HepG2 (cell line): ENCODE measurements around the gene SLC17A9. TPM values are rescaled to one million over a fixed set of nuclear protein-coding genes. Genes with fewer than 3 reads are reported as not detected.

ENCODE experiments used
- DZIP1 ChIP-seq: sonication (generic); formaldehyde crosslinking; IDR thresholded peaks from 2 replicates; pipeline ENCODE4 v1.5.0; 2020; ENCODE audit warnings: mild to moderate bottlenecking, missing genetic modification reagents
- ELF3 ChIP-seq: IDR thresholded peaks from 2 replicates; pipeline ENCODE4 v1.6.1; 2016; ENCODE audit warnings: missing genetic modification reagents, missing compliant biosample characterization
- MTF1 ChIP-seq: sonication (generic); formaldehyde crosslinking; IDR thresholded peaks from 2 replicates; pipeline ENCODE4 v1.5.0; 2020; ENCODE audit warnings: missing genetic modification reagents
- PRDM4 ChIP-seq: sonication (generic); formaldehyde crosslinking; IDR thresholded peaks from 2 replicates; pipeline ENCODE4 v1.9.0; 2021; ENCODE audit warnings: missing genetic modification reagents, borderline replicate concordance
- PRPF4 ChIP-seq: fragments of 200-400 bp; formaldehyde crosslinking; IDR thresholded peaks from 2 replicates; pipeline ENCODE4 v1.6.1; 2016; ENCODE audit warnings: low read length, low read depth; ENCODE audit not compliant: poor library complexity, severe bottlenecking
- ZNF224 ChIP-seq: sonication (generic); formaldehyde crosslinking; IDR thresholded peaks from 2 replicates; pipeline ENCODE4 v1.5.0; 2020; ENCODE audit warnings: mild to moderate bottlenecking, missing genetic modification reagents
- ZNF484 ChIP-seq: sonication (generic); formaldehyde crosslinking; IDR thresholded peaks from 2 replicates; pipeline ENCODE4 v1.5.1; 2020; ENCODE audit warnings: mild to moderate bottlenecking, low read depth, missing genetic modification reagents, borderline replicate concordance
- ZNF496 ChIP-seq: sonication (generic); formaldehyde crosslinking; IDR thresholded peaks from 2 replicates; pipeline ENCODE4 v1.8.1; 2023; ENCODE audit warnings: mild to moderate bottlenecking, moderate library complexity, missing genetic modification reagents; ENCODE audit not compliant: insufficient replicate concordance
- ZNF530 ChIP-seq: sonication (generic); formaldehyde crosslinking; IDR thresholded peaks from 2 replicates; pipeline ENCODE4 v1.5.0; 2020; ENCODE audit warnings: low read depth, mild to moderate bottlenecking, missing genetic modification reagents
- ZNF609 ChIP-seq: sonication (generic); formaldehyde crosslinking; IDR thresholded peaks from 2 replicates; pipeline ENCODE4 v1.4.0; 2020; ENCODE audit warnings: mild to moderate bottlenecking, missing genetic modification reagents, borderline replicate concordance
- ZNF761 ChIP-seq: sonication (generic); formaldehyde crosslinking; conservative IDR thresholded peaks from 2 replicates; pipeline ENCODE4 v1.4.0; 2020; ENCODE audit warnings: mild to moderate bottlenecking, missing genetic modification reagents
- ZNF878 ChIP-seq: sonication (generic); formaldehyde crosslinking; IDR thresholded peaks from 2 replicates; pipeline ENCODE4 v1.8.1; 2023; ENCODE audit warnings: mild to moderate bottlenecking, missing genetic modification reagents, moderate library complexity
- ZUFSP ChIP-seq: sonication (generic); formaldehyde crosslinking; IDR thresholded peaks from 2 replicates; pipeline ENCODE4 v1.9.0; 2021; ENCODE audit warnings: missing genetic modification reagents, mild to moderate bottlenecking, borderline replicate concordance
- polyA plus RNA-seq, 8 experiments: library from polyadenylated mRNA; depleted of rRNA in 3 of 8; stranded (reverse) in 7 of 8; unstranded in 1 of 8; fragments of >200 nt; fragmentation: Illumina TruSeq in 4 of 8; extraction: Trizol in 4 of 8; gene quantifications; 2 replicates each; pipeline versions ENCODE4 v1.2.1 to v1.2.3, GENCODE V29; 2011 to 2016; ENCODE audit warnings: low read depth in 4 of 8, missing spikeins in 1 of 8, mixed read lengths in 1 of 8; ENCODE audit not compliant: insufficient read depth in 1 of 8
- total RNA-seq, 5 experiments: library from RNA; depleted of rRNA; stranded (reverse); fragments of >200 nt; fragmentation: Illumina TruSeq; extraction: Trizol; gene quantifications; 2 replicates each; pipeline ENCODE4 v1.2.3, GENCODE V29; 2016; ENCODE audit warnings: low read depth in 1 of 5

The SLC17A9 gene
- total and polyA plus RNA-seq, 2 of the 13 experiments (the other 11 are each of a cell fraction or from before 2014, with no cell fraction given), result 110 to 191 TPM

GRCh38 chr20:62971950-62972844, 19.7 kb downstream of the SLC17A9 start (continued):
- peak; percentile 29; the same call in 1 of the 2 replicates for TF ChIP-seq ZNF609
- no peak for TF ChIP-seq MTF1 (CRISPR knock-in tag)
- no peak for TF ChIP-seq ZNF496 (CRISPR knock-in tag)
- TF ChIP-seq PRDM4 (CRISPR knock-in tag), result no peak
- TF ChIP-seq ZUFSP, result no peak
- no peak for TF ChIP-seq ZNF761 (CRISPR knock-in tag)
- peak; percentile 73 for TF ChIP-seq ELF3
- no peak for TF ChIP-seq ZNF484
- no peak for TF ChIP-seq PRPF4
- TF ChIP-seq ZNF224 (CRISPR knock-in tag), result no peak
- TF ChIP-seq ZNF530, result no peak
- TF ChIP-seq DZIP1 (CRISPR knock-in tag), result no peak
- no peak for TF ChIP-seq ZNF878 (CRISPR knock-in tag)
